ENCODE results near the gene GPC6. TPM values are rescaled to one million over a fixed set of nuclear protein-coding genes. Genes with fewer than 3 reads are reported as not detected.

GPC6 gene
- total RNA-seq, 1 experiment from 2014 or later: not detected

- intact Hi-C loops (cut with micrococcal nuclease; ENCODE audit: unreplicated experiment): no loop called here
- H3F3A ChIP-seq (ENCODE audit: insufficient read depth, low read depth): no peaks in the 10 kb centered on the region
- H2AFZ ChIP-seq: no peak overlapping the region
- TF ChIP-seq CTCF (conservative IDR thresholded peaks at IDR 0.05) (no peak), EZH2 (IDR thresholded peaks at IDR 0.05; ENCODE audit: low read depth) (no peak)
- no peaks in the 10 kb centered on the region for H3K27me3 ChIP-seq (ENCODE audit: insufficient read depth, low read depth)
- no peaks in the 10 kb centered on the region for H4K20me1 ChIP-seq (ENCODE audit: insufficient read depth)
- H3K36me3 ChIP-seq (ENCODE audit: low read depth): no peaks in the 10 kb centered on the region
- no peaks in the 10 kb centered on the region for H3K4me1 ChIP-seq (replicated peaks; ENCODE audit: insufficient read depth)
- no peak overlapping the region for H3K27ac ChIP-seq
- no peaks in the 10 kb centered on the region for H3K9me2 ChIP-seq (ENCODE audit: insufficient read depth)
- no peaks in the 10 kb centered on the region for H3K79me2 ChIP-seq (ENCODE audit: low read depth)
- BruUV-seq (replicated peaks): no TSS peak
- ChIA-PET POLR2A (ENCODE audit: unreplicated experiment) (no interaction called here), CTCF (no interaction called here)
- H3K9me3 ChIP-seq (ENCODE audit: insufficient read depth, low read depth): no peaks in the 10 kb centered on the region
- H3K4me2 ChIP-seq: no peak overlapping the region
- DNase-seq: no peak
- H3K4me3 ChIP-seq: no peak overlapping the region
These were observed 332.0 kb downstream of the GPC6 start for GRCh38 chr13:93558637-93559036.

GRCh38 chr13:93559718-93560117 is 333.1 kb downstream of the GPC6 start:
- Histone ChIP-seq H3K79me2 (ENCODE audit: low read depth) (no peaks in the 10 kb centered on the region), H2AFZ (no peak overlapping the region), H3K9me2 (ENCODE audit: insufficient read depth) (no peaks in the 10 kb centered on the region), H3K4me1 (replicated peaks; ENCODE audit: insufficient read depth) (no peaks in the 10 kb centered on the region), H3K4me3 (no peak overlapping the region), H3F3A (ENCODE audit: insufficient read depth, low read depth) (no peaks in the 10 kb centered on the region), H3K36me3 (ENCODE audit: low read depth) (no peaks in the 10 kb centered on the region), H3K9me3 (ENCODE audit: insufficient read depth, low read depth) (no peaks in the 10 kb centered on the region), H3K27me3 (ENCODE audit: insufficient read depth, low read depth) (no peaks in the 10 kb centered on the region), H4K20me1 (ENCODE audit: insufficient read depth) (no peaks in the 10 kb centered on the region), H3K27ac (no peak overlapping the region), H3K4me2 (no peak overlapping the region)
- intact Hi-C loops (cut with micrococcal nuclease; ENCODE audit: unreplicated experiment): no loop called here
- DNase-seq: peak in 1 of 2 experiments; percentile 64
- no TSS peak for BruUV-seq (replicated peaks)
- no peak for TF ChIP-seq CTCF (conservative IDR thresholded peaks at IDR 0.05)
- no peak for TF ChIP-seq EZH2 (IDR thresholded peaks at IDR 0.05; ENCODE audit: low read depth)
- POLR2A ChIA-PET (ENCODE audit: unreplicated experiment): no interaction called here
- CTCF ChIA-PET: no interaction called here

GRCh38 chr13:93561576-93562225 is 335.1 kb downstream of the GPC6 start:
- Histone ChIP-seq H3K27me3 (ENCODE audit: insufficient read depth, low read depth) (no peaks in the 10 kb centered on the region), H3F3A (ENCODE audit: insufficient read depth, low read depth) (no peaks in the 10 kb centered on the region), H3K4me2 (no peak overlapping the region), H3K79me2 (ENCODE audit: low read depth) (no peaks in the 10 kb centered on the region), H3K4me3 (no peak overlapping the region), H3K27ac (no peak overlapping the region), H3K9me2 (ENCODE audit: insufficient read depth) (no peaks in the 10 kb centered on the region), H3K4me1 (replicated peaks; ENCODE audit: insufficient read depth) (no peaks in the 10 kb centered on the region), H3K9me3 (ENCODE audit: insufficient read depth, low read depth) (no peaks in the 10 kb centered on the region), H3K36me3 (ENCODE audit: low read depth) (no peaks in the 10 kb centered on the region), H2AFZ (no peak overlapping the region), H4K20me1 (ENCODE audit: insufficient read depth) (no peaks in the 10 kb centered on the region)
- TF ChIP-seq EZH2 (IDR thresholded peaks at IDR 0.05; ENCODE audit: low read depth) (no peak), CTCF (conservative IDR thresholded peaks at IDR 0.05) (no peak)
- ChIA-PET CTCF (no interaction called here), POLR2A (ENCODE audit: unreplicated experiment) (no interaction called here)
- intact Hi-C loops (cut with micrococcal nuclease; ENCODE audit: unreplicated experiment): no loop called here
- DNase-seq: no peak
- BruUV-seq (replicated peaks): no TSS peak
